HepG2 (cell line): Measurements from ENCODE around the gene TNFRSF25. TPM values are rescaled to one million over a fixed set of nuclear protein-coding genes. Genes with fewer than 3 reads are reported as not detected.

Experiments
- ATAC-seq: fragments of 200-7000 bp; cut with Tn5 transposase; 3 replicates; pipeline ENCODE4 v1.9.1; 2020; ENCODE audit warnings: mild to moderate bottlenecking, moderate library complexity
- BruUV-seq: library from RNA; stranded (reverse); fragments of 400-500 nt; replicated peaks from 2 replicates; lab custom pipeline; 2021; lab: Mats Ljungman, UMichigan
- CTCF ChIA-PET: fragments of 300-600 bp; formaldehyde crosslinking; extraction: SDS; loops from one replicate; lab custom pipeline; 2021; ENCODE audit warnings: low total read pairs, inconsistent platforms, low intra/inter-chr PET ratio; lab: Yijun Ruan, JAX
- POLR2A ChIA-PET: fragments of 350-600 bp; sonication (Branson Sonifier 250); formaldehyde crosslinking; loops from one replicate; lab custom pipeline; 2020; ENCODE audit warnings: antibody characterized with exemption, inconsistent platforms; lab: Yijun Ruan, JAX
- DNase-seq: peaks from one replicate; pipeline ENCODE4 v3.0.0-alpha.2; 2015; ENCODE audit warnings: low spot score
- FAIRE-seq: peaks from 3 replicates; lab custom pipeline; 2011; peaks lifted over from hg19 to GRCh38; lab: Jason Lieb, UNC
- H2AFZ ChIP-seq: one replicate; pipeline ENCODE4 v1.6.1; 2011; ENCODE audit warnings: low read length, inconsistent platforms
- H3K27ac ChIP-seq: fragments of 300-600 bp; 3 replicates; pipeline ENCODE4 v1.8.0; 2011; ENCODE audit warnings: mixed run types, mild to moderate bottlenecking, mixed read lengths, low read length, inconsistent platforms; ENCODE audit not compliant: insufficient read depth; ENCODE audit errors: extremely low read length
- H3K27me3 ChIP-seq, 2 experiments: fragments of 200-600 bp in 1 of 2; 2 replicates in 1 of 2; 3 replicates in 1 of 2; pipeline versions ENCODE4 v1.6.0 to v1.8.0; 2011; ENCODE audit warnings: low read length in 2 of 2, mild to moderate bottlenecking in 2 of 2, moderate library complexity in 2 of 2, inconsistent platforms in 1 of 2; ENCODE audit not compliant: insufficient read depth in 2 of 2, control insufficient read depth in 1 of 2
- H3K36me3 ChIP-seq, 2 experiments: fragments of 200-600 bp in 1 of 2; replicated peaks in 1 of 2; 2 replicates in 1 of 2; 3 replicates in 1 of 2; pipeline versions ENCODE4 v1.5.1 to v1.8.0; 2011; ENCODE audit warnings: low read length in 2 of 2, inconsistent platforms in 1 of 2; ENCODE audit not compliant: insufficient read depth in 2 of 2, control insufficient read depth in 1 of 2
- H3K4me1 ChIP-seq: 2 replicates; pipeline ENCODE4 v1.5.1; 2012; ENCODE audit warnings: low read length, inconsistent platforms; ENCODE audit not compliant: insufficient read depth
- H3K4me2 ChIP-seq: 2 replicates; pipeline ENCODE4 v1.6.0; 2011; ENCODE audit warnings: low read depth, low read length, inconsistent platforms
- H3K4me3 ChIP-seq, 3 experiments: fragments of 200-600 bp in 1 of 3; sonication (generic), shearing (Covaris generic) in 1 of 3; replicated peaks in 1 of 3; 2 replicates each; pipeline ENCODE4 v1.5.1; 2011 to 2016; ENCODE audit warnings: low read length in 3 of 3, inconsistent platforms in 2 of 3, low read depth in 2 of 3, mild to moderate bottlenecking in 2 of 3, control low read depth in 1 of 3, mixed read lengths in 1 of 3; ENCODE audit not compliant: insufficient read depth in 1 of 3
- H3K79me2 ChIP-seq: one replicate; pipeline ENCODE4 v1.6.1; 2011; ENCODE audit warnings: low read length, inconsistent platforms; ENCODE audit not compliant: insufficient read depth
- H3K9ac ChIP-seq: 2 replicates; pipeline ENCODE4 v1.6.0; 2011; ENCODE audit warnings: mild to moderate bottlenecking, low read depth, low read length, inconsistent platforms; ENCODE audit not compliant: insufficient read depth
- H3K9me3 ChIP-seq: 2 replicates; pipeline ENCODE4 v1.5.1; 2012; ENCODE audit warnings: mild to moderate bottlenecking, low read length
- H4K20me1 ChIP-seq: 2 replicates; pipeline ENCODE4 v1.6.0; 2011; ENCODE audit warnings: inconsistent platforms, mild to moderate bottlenecking, low read length, moderate library complexity; ENCODE audit not compliant: insufficient read depth
- CBFB ChIP-seq: sonication (generic); formaldehyde crosslinking; IDR thresholded peaks from 2 replicates; pipeline ENCODE4 v1.4.0; 2020; ENCODE audit warnings: missing genetic modification reagents
- GABPB1 ChIP-seq: IDR thresholded peaks from 2 replicates; pipeline ENCODE4 v1.6.1; 2016; ENCODE audit warnings: mild to moderate bottlenecking, missing genetic modification reagents, moderate library complexity, missing compliant biosample characterization
- HOXA3 ChIP-seq: sonication (generic); formaldehyde crosslinking; IDR thresholded peaks from 2 replicates; pipeline ENCODE4 v1.5.0; 2020; ENCODE audit warnings: missing genetic modification reagents
- JARID2 ChIP-seq: sonication (generic); formaldehyde crosslinking; IDR thresholded peaks from 2 replicates; pipeline ENCODE4 v1.8.1; 2023; ENCODE audit warnings: missing genetic modification reagents, inconsistent platforms; ENCODE audit not compliant: insufficient replicate concordance
- KAT8 ChIP-seq: IDR thresholded peaks from 2 replicates; pipeline ENCODE4 v1.6.1; 2016; ENCODE audit warnings: missing genetic modification reagents, missing compliant biosample characterization
- KLF16 ChIP-seq, 2 experiments: sonication (generic) in 1 of 2; formaldehyde crosslinking in 1 of 2; IDR thresholded peaks; 2 replicates each; pipeline versions ENCODE4 v1.6.1 to v1.8.0; 2016 to 2023; ENCODE audit warnings: missing genetic modification reagents in 2 of 2, missing compliant biosample characterization in 1 of 2
- NAIF1 ChIP-seq: sonication (generic); formaldehyde crosslinking; IDR thresholded peaks from 2 replicates; pipeline ENCODE4 v1.5.0; 2020; ENCODE audit warnings: mild to moderate bottlenecking, missing genetic modification reagents, borderline replicate concordance
- PAX8 ChIP-seq: sonication (generic); formaldehyde crosslinking; IDR thresholded peaks from 2 replicates; pipeline ENCODE4 v1.8.0; 2022; ENCODE audit warnings: mild to moderate bottlenecking, missing genetic modification reagents, borderline replicate concordance
- RXRA ChIP-seq: sonication (generic); formaldehyde crosslinking; IDR thresholded peaks from 2 replicates; pipeline ENCODE4 v1.5.1; 2020; ENCODE audit warnings: missing genetic modification reagents
- RXRB ChIP-seq: IDR thresholded peaks from 2 replicates; pipeline ENCODE4 v1.6.1; 2016; ENCODE audit warnings: borderline replicate concordance, missing genetic modification reagents, missing compliant biosample characterization
- STAG1 ChIP-seq: sonication (generic); formaldehyde crosslinking; IDR thresholded peaks from 2 replicates; pipeline ENCODE4 v1.4.0; 2020; ENCODE audit warnings: missing genetic modification reagents
- XRCC5 ChIP-seq: fragments of 200-400 bp; formaldehyde crosslinking; optimal IDR thresholded peaks from 2 replicates; pipeline ENCODE3; 2017; ENCODE audit warnings: mild to moderate bottlenecking, low read length
- ZBTB26 ChIP-seq: IDR thresholded peaks from 2 replicates; pipeline ENCODE4 v1.6.1; 2016; ENCODE audit warnings: missing compliant biosample characterization, missing genetic modification reagents, borderline replicate concordance
- ZFP91 ChIP-seq: sonication (generic); formaldehyde crosslinking; IDR thresholded peaks from 2 replicates; pipeline ENCODE4 v1.9.0; 2022; ENCODE audit warnings: missing genetic modification reagents, mild to moderate bottlenecking, borderline replicate concordance
- ZFX ChIP-seq: sonication (generic); formaldehyde crosslinking; IDR thresholded peaks from 2 replicates; pipeline ENCODE4 v1.4.0; 2020; ENCODE audit warnings: mild to moderate bottlenecking, low read depth, missing genetic modification reagents, moderate library complexity
- ZFY ChIP-seq: sonication (generic); formaldehyde crosslinking; IDR thresholded peaks from 2 replicates; pipeline ENCODE4 v1.4.0; 2020; ENCODE audit warnings: missing genetic modification reagents
- ZNF3 ChIP-seq: IDR thresholded peaks from 2 replicates; pipeline ENCODE4 v1.7.0; 2017; ENCODE audit warnings: inconsistent platforms
- ZNF430 ChIP-seq: sonication (generic); formaldehyde crosslinking; IDR thresholded peaks from 2 replicates; pipeline ENCODE4 v1.9.0; 2021; ENCODE audit warnings: mild to moderate bottlenecking, missing genetic modification reagents
- ZNF501 ChIP-seq: sonication (generic); formaldehyde crosslinking; IDR thresholded peaks from 2 replicates; pipeline ENCODE4 v1.5.1; 2020; ENCODE audit warnings: mild to moderate bottlenecking, moderate library complexity, missing genetic modification reagents
- ZNF644 ChIP-seq: IDR thresholded peaks from 2 replicates; pipeline ENCODE4 v1.6.1; 2016; ENCODE audit warnings: low read depth
- ZNF883 ChIP-seq: sonication (generic); formaldehyde crosslinking; IDR thresholded peaks from 2 replicates; pipeline ENCODE4 v1.5.1; 2020; ENCODE audit warnings: mild to moderate bottlenecking, missing genetic modification reagents; ENCODE audit errors: not compliant biosample characterization
- WGBS: methylation state at CpG from one replicate; pipeline ENCODE4 v1.1.6; 2017; ENCODE audit warnings: low lambda C conversion rate; 5-methylcytosine and 5-hydroxymethylcytosine counted together
- in situ Hi-C: cut with HindIII; loops from 2 replicates; pipeline ENCODE4 v1.10.0; 2017; ENCODE audit warnings: low pct_unique_long_range_greater_than_20kb; ENCODE audit not compliant: extremely low pct_ligation_motif_present
- intact Hi-C: fragments of 100-400 bp; cut with micrococcal nuclease; formaldehyde crosslinking; loops from one replicate; pipeline ENCODE4 v1.10.0; 2022; ENCODE audit not compliant: unreplicated experiment
- polyA plus RNA-seq, 8 experiments: library from polyadenylated mRNA; depleted of rRNA in 3 of 8; stranded (reverse) in 7 of 8; unstranded in 1 of 8; fragments of >200 nt; fragmentation: Illumina TruSeq in 4 of 8; extraction: Trizol in 4 of 8; gene quantifications; 2 replicates each; pipeline versions ENCODE4 v1.2.1 to v1.2.3, GENCODE V29; 2011 to 2016; ENCODE audit warnings: low read depth in 4 of 8, missing spikeins in 1 of 8, mixed read lengths in 1 of 8; ENCODE audit not compliant: insufficient read depth in 1 of 8
- total RNA-seq, 5 experiments: library from RNA; depleted of rRNA; stranded (reverse); fragments of >200 nt; fragmentation: Illumina TruSeq; extraction: Trizol; gene quantifications; 2 replicates each; pipeline ENCODE4 v1.2.3, GENCODE V29; 2016; ENCODE audit warnings: low read depth in 1 of 5
- TF ChIP-seq, protein P1 (sequence below): sonication (generic); formaldehyde crosslinking; IDR thresholded peaks from 2 replicates; pipeline ENCODE4 v1.4.0; 2020; ENCODE audit warnings: mild to moderate bottlenecking, missing genetic modification reagents

TNFRSF25 gene
- total and polyA plus RNA-seq, 2 of the 13 experiments (the other 11 are each of a cell fraction or from before 2014, with no cell fraction given) = 1.4 to 1.5 TPM

DNA sequence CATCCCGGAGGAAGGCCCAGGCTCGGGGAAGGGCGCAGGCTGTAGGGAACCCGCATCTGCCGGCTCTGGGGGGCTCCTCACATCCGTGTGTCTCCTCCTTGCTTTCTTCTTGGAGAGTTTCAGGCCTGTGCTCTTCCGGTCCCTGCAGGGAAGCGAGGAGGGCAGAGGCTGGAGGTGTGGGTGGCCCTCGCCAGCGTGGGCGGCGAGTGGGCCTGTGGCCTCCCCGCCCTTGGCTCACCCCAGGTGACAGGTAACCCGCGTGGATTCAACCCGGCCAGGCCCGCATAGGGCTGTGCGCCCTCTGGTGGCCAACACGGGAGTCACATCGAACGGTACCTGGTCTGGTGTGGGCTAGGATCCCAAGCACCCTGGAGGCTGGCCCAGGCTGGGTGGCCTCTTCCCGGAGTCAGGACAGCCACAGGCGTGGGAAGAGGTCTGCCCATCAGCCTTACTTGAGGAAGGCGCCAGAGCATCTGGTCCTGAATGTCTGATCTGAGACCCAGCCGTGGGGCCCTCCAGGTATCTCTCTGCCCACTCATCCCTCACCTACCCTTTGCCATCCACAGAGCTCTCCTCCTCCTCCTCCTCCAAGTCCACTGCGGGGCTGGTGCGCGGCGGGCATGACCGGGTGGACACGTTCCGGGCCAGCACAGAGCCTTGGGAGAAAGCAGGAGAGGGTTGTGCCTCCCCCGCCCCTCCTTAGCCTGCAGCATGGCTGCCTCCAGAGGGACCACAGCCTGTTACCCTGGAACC, 9.6 kb upstream of the TNFRSF25 start:
- Histone ChIP-seq H3K79me2 (no peaks in the 10 kb centered on the region), H3K4me3 (peak overlapping the region in 1 of 3 experiments; percentile 34; a peak in 1 of 6 replicates), H3K27ac (no peak overlapping the region), H3K36me3 (no peaks in the 10 kb centered on the region), H3K4me2 (peak overlapping the region; percentile 59), H4K20me1 (no peaks in the 10 kb centered on the region), H2AFZ (no peak overlapping the region), H3K9me3 (no peaks in the 10 kb centered on the region), H3K9ac (no peak overlapping the region), H3K4me1 (peaks cover 24% of the 10 kb centered on the region), H3K27me3 (no peaks in the 10 kb centered on the region)
- no peak for DNase-seq
- no TSS peak for BruUV-seq
- intact Hi-C loops = loop anchor here (1.0 kb wide), 1 partner anchor 30 kb away; no protein-coding TSS in a partner anchor
- no peak for FAIRE-seq
- WGBS = 20% methylated on average over 6 of the region's 33 CpGs
- ChIA-PET POLR2A (no interaction called here), CTCF (interaction anchor here (1.1 to 1.2 kb wide), 2 partner anchors 11 to 31 kb away, joined by 4 read pairs; no protein-coding TSS in a partner anchor)
- ATAC-seq = peak; percentile 88
- in situ Hi-C loops = loop anchor here (25.0 kb wide), 1 partner anchor 737 kb away; no protein-coding TSS in a partner anchor
- TF ChIP-seq RXRA (CRISPR knock-in tag) (peak; percentile 53; the same call in 1 of the 2 replicates), NAIF1 (CRISPR knock-in tag) (no peak), STAG1 (peak; percentile 65), RXRB (CRISPR knock-in tag) (no peak), JARID2 (CRISPR knock-in tag) (no peak), ZNF883 (CRISPR knock-in tag) (peak; percentile 44), CBFB (CRISPR knock-in tag) (0 out of 2 replicates have a peak, but pooled peaks have one; percentile 32), PAX8 (CRISPR knock-in tag) (no peak), ZBTB26 (CRISPR knock-in tag) (0 out of 2 replicates have a peak, but pooled peaks have one; percentile 31), KLF16 (CRISPR knock-in tag; IDR thresholded peaks at IDR 0.05) (0 out of 4 replicates have a peak, but pooled peaks of 1 of the 2 experiments have one; percentile 26), ZFP91 (CRISPR knock-in tag) (peak; percentile 53; the same call in 1 of the 2 replicates), ZFY (CRISPR knock-in tag) (peak; percentile 29; the same call in 1 of the 2 replicates), ZNF430 (no peak), ZFX (CRISPR knock-in tag) (peak; percentile 23; the same call in 1 of the 2 replicates), ZNF501 (CRISPR knock-in tag) (no peak), GABPB1 (CRISPR knock-in tag) (peak; percentile 33; the same call in 1 of the 2 replicates), KAT8 (CRISPR knock-in tag) (no peak), XRCC5 (peak; percentile 78), ZNF3 (no peak), HOXA3 (CRISPR knock-in tag) (0 out of 2 replicates have a peak, but pooled peaks have one; percentile 6), ZNF644 (CRISPR knock-in tag) (no peak)
- TF ChIP-seq, protein P1, sequence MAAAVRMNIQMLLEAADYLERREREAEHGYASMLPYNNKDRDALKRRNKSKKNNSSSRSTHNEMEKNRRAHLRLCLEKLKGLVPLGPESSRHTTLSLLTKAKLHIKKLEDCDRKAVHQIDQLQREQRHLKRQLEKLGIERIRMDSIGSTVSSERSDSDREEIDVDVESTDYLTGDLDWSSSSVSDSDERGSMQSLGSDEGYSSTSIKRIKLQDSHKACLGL (CRISPR knock-in tag) = 0 out of 2 replicates have a peak, but pooled peaks have one; percentile 60
